Breast epithelium (tissue), 4 donors: ENCODE data around the gene CYP3A4. TPM values are rescaled to one million over a fixed set of nuclear protein-coding genes. Genes with fewer than 3 reads are reported as not detected.
"Not testable (repeated sequence)": the region's sequence is repeated elsewhere in the genome, so short reads cannot be mapped to it uniquely, and the experiment has no call there.

Experiments
- DNase-seq, 2 donors: peaks; one replicate each; pipeline ENCODE4 v3.0.0-alpha.2; 2019; ENCODE audit warnings: low spot score in 2 of 2
- H3K27ac ChIP-seq, 2 donors: fragments of 200-600 bp; sonication (generic) in 1 of 2; one replicate each; pipeline ENCODE4 v1.5.1; 2016 to 2019; ENCODE audit warnings: mild to moderate bottlenecking in 1 of 2
- H3K27me3 ChIP-seq, 2 donors: fragments of 200-600 bp; sonication (generic) in 1 of 2; one replicate each; pipeline versions ENCODE4 v1.5.1 to v1.6.0; 2017 to 2019; ENCODE audit warnings: control low read depth in 1 of 2, mild to moderate bottlenecking in 1 of 2
- H3K36me3 ChIP-seq: fragments of 200-600 bp; one replicate; pipeline ENCODE4 v1.5.1; 2019
- H3K4me1 ChIP-seq, 2 donors: fragments of 200-600 bp; sonication (generic); one replicate each; pipeline ENCODE4 v1.5.1; 2016 to 2019; ENCODE audit warnings: control low read depth in 1 of 2
- H3K4me3 ChIP-seq, 3 donors: fragments of 200-600 bp; sonication (generic); 1 replicate in 2 of 3; 2 replicates in 1 of 3; pipeline ENCODE4 v1.5.1; 2016 to 2019; ENCODE audit warnings: mild to moderate bottlenecking in 3 of 3, moderate library complexity in 2 of 3
- H3K9me3 ChIP-seq, 2 donors: fragments of 200-600 bp; sonication (generic) in 1 of 2; one replicate each; pipeline ENCODE4 v1.5.1; 2016 to 2019; ENCODE audit warnings: control low read depth in 1 of 2
- CTCF ChIP-seq, 3 donors: fragments of 450-650 bp; IDR thresholded peaks; one replicate each; pipeline ENCODE4 v1.5.1; 2016 to 2017; ENCODE audit warnings: antibody characterized with exemption in 3 of 3, mild to moderate bottlenecking in 3 of 3, moderate library complexity in 3 of 3
- POLR2A ChIP-seq: fragments of 450-650 bp; IDR thresholded peaks from one replicate; pipeline ENCODE4 v1.6.1; 2016; ENCODE audit warnings: antibody characterized with exemption, mild to moderate bottlenecking, moderate library complexity
- POLR2AphosphoS5 ChIP-seq, 3 donors: sonication (generic); formaldehyde crosslinking; IDR thresholded peaks; one replicate each; pipeline ENCODE4 v1.6.1; 2017; ENCODE audit warnings: antibody characterized with exemption in 3 of 3
- intact Hi-C: fragments of 100-400 bp; cut with DNase I; formaldehyde crosslinking; loops from one replicate; pipeline ENCODE4 v1.15.1; 2023; ENCODE audit warnings: low total_unique reads
- total RNA-seq, 3 donors: library from RNA; depleted of rRNA; stranded (reverse); fragments of >200 nt; gene quantifications; one replicate each; pipeline ENCODE4 v1.1.0, GENCODE V29; 2016

Gene CYP3A4
- total RNA-seq, 3 donors from 2014 or later: 0.33 to 0.64 (median 0.59) TPM

GRCh38 chr7:99729486-99730237 is 54.3 kb downstream of the CYP3A4 start:
- no peaks in the 10 kb centered on the region for H3K27me3 ChIP-seq
- DNase-seq: peak in 1 of 2 donors; percentile 75
- TF ChIP-seq POLR2A: no peak
- TF ChIP-seq POLR2AphosphoS5 (IDR thresholded peaks at IDR 0.05): peak in 1 of 3 donors; percentile 19
- no peaks in the 10 kb centered on the region for H3K9me3 ChIP-seq
- no peaks in the 10 kb centered on the region for H3K36me3 ChIP-seq
- H3K4me1 ChIP-seq: peaks cover 0 to 4% of the 10 kb centered on the region in 2 donors
- peak overlapping the region; percentile 73 to 74 for H3K27ac ChIP-seq
- intact Hi-C loops: no loop called here
- no peak overlapping the region for H3K4me3 ChIP-seq

- H3K27ac ChIP-seq: peak overlapping the region in 1 of 2 donors; percentile 56
- intact Hi-C loops: no loop called here
- TF ChIP-seq CTCF (IDR thresholded peaks at IDR 0.05) (no peak), POLR2AphosphoS5 (IDR thresholded peaks at IDR 0.05) (no peak), POLR2A (no peak)
- H3K4me3 ChIP-seq: no peak overlapping the region
- H3K9me3 ChIP-seq: no peaks in the 10 kb centered on the region
- DNase-seq: no peak
- no peaks in the 10 kb centered on the region for H3K36me3 ChIP-seq
- H3K4me1 ChIP-seq: peaks cover 0 to 4% of the 10 kb centered on the region in 2 donors
- H3K27me3 ChIP-seq: no peaks in the 10 kb centered on the region
Measured at GRCh38 chr7:99728615-99729014, 55.4 kb downstream of the CYP3A4 start.

- H3K4me3 ChIP-seq, H3K9me3 ChIP-seq, H3K36me3 ChIP-seq, H3K27me3 ChIP-seq, H3K4me1 ChIP-seq, DNase-seq, H3K27ac ChIP-seq, intact Hi-C loops: not testable (repeated sequence)
Measured at GRCh38 chr7:99723201-99723600, 60.8 kb downstream of the CYP3A4 start.

GRCh38 chr7:99720800-99721595 is 63.0 kb downstream of the CYP3A4 start:
- no peak overlapping the region for H3K27ac ChIP-seq
- TF ChIP-seq POLR2AphosphoS5 (IDR thresholded peaks at IDR 0.05): no peak
- no peak for TF ChIP-seq POLR2A
- TF ChIP-seq CTCF (IDR thresholded peaks at IDR 0.05): no peak
- no peaks in the 10 kb centered on the region for H3K9me3 ChIP-seq
- no peak for DNase-seq
- no peak overlapping the region for H3K4me3 ChIP-seq
- H3K4me1 ChIP-seq: no peaks in the 10 kb centered on the region
- no peaks in the 10 kb centered on the region for H3K36me3 ChIP-seq
- H3K27me3 ChIP-seq: no peaks in the 10 kb centered on the region
- intact Hi-C loops: no loop called here

GRCh38 chr7:99719996-99720769 is 63.8 kb downstream of the CYP3A4 start:
- H3K4me3 ChIP-seq: no peak overlapping the region
- intact Hi-C loops: no loop called here
- H3K27me3 ChIP-seq: no peaks in the 10 kb centered on the region
- H3K27ac ChIP-seq: no peak overlapping the region
- peaks cover 0 to 1% of the 10 kb centered on the region in 2 donors for H3K9me3 ChIP-seq
- H3K36me3 ChIP-seq: no peaks in the 10 kb centered on the region
- no peak for DNase-seq
- no peak for TF ChIP-seq CTCF (IDR thresholded peaks at IDR 0.05)
- no peak for TF ChIP-seq POLR2AphosphoS5 (IDR thresholded peaks at IDR 0.05)
- TF ChIP-seq POLR2A: no peak
- no peaks in the 10 kb centered on the region for H3K4me1 ChIP-seq
